Calu3 (cell line): ENCODE results near the gene NUDT19. TPM values are rescaled to one million over a fixed set of nuclear protein-coding genes. Genes with fewer than 3 reads are reported as not detected.

Experiments used
- BruUV-seq: library from RNA; stranded (reverse); fragments of 400-500 nt; replicated peaks from 2 replicates; lab custom pipeline; 2021; lab: Mats Ljungman, UMichigan
- CTCF ChIA-PET: fragments of 300-600 bp; sonication (Branson Sonifier 250); formaldehyde crosslinking; loops from one replicate; lab custom pipeline; 2022; ENCODE audit warnings: antibody characterized with exemption; lab: Charles Lee
- DNase-seq: peaks from one replicate; pipeline ENCODE4 v3.0.0; 2022
- H3K27ac Mint-ChIP-seq: one replicate; pipeline ENCODE4 v1.8.0; 2022; ENCODE audit warnings: mixed read lengths; ENCODE audit not compliant: unreplicated experiment
- H3K27me3 Mint-ChIP-seq: one replicate; pipeline ENCODE4 v1.8.0; 2022; ENCODE audit warnings: mixed read lengths; ENCODE audit not compliant: unreplicated experiment
- H3K36me3 Mint-ChIP-seq: one replicate; pipeline ENCODE4 v1.8.0; 2022; ENCODE audit warnings: mild to moderate bottlenecking, moderate library complexity, mixed read lengths; ENCODE audit not compliant: insufficient read depth, unreplicated experiment
- H3K4me1 Mint-ChIP-seq: one replicate; pipeline ENCODE4 v1.8.0; 2022; ENCODE audit warnings: mild to moderate bottlenecking, low read depth, mixed read lengths; ENCODE audit not compliant: unreplicated experiment
- H3K4me3 Mint-ChIP-seq: one replicate; pipeline ENCODE4 v1.8.0; 2022; ENCODE audit warnings: mild to moderate bottlenecking, low read depth, moderate library complexity, mixed read lengths; ENCODE audit not compliant: unreplicated experiment
- H3K9me3 Mint-ChIP-seq: one replicate; pipeline ENCODE4 v1.8.0; 2022; ENCODE audit warnings: low read depth, mixed read lengths; ENCODE audit not compliant: unreplicated experiment
- CTCF ChIP-seq: fragments of 200-600 bp; IDR thresholded peaks from one replicate; pipeline ENCODE4 v1.8.0; 2022; ENCODE audit warnings: antibody characterized with exemption; ENCODE audit not compliant: unreplicated experiment
- intact Hi-C: fragments of 100-400 bp; cut with micrococcal nuclease; formaldehyde crosslinking; loops from one replicate; pipeline ENCODE4 v1.10.0; 2022; ENCODE audit not compliant: unreplicated experiment
- total RNA-seq: library from RNA; stranded (reverse); gene quantifications from 2 replicates; pipeline ENCODE4 v1.2.3, GENCODE V29; 2022

Gene NUDT19
- total RNA-seq, 1 experiment from 2014 or later, result 21.1 TPM

- no TSS peak for BruUV-seq
- no peaks in the 10 kb centered on the region for H3K4me1 Mint-ChIP-seq
Observed at GRCh38 chr19:32751066-32751465, 59.4 kb downstream of the NUDT19 start.

GRCh38 chr19:32757189-32757588, 65.6 kb downstream of the NUDT19 start:
- BruUV-seq, result no TSS peak
- CTCF ChIA-PET, result no interaction called here
- peaks cover 36% of the 10 kb centered on the region for H3K27me3 Mint-ChIP-seq
- peaks cover 2% of the 10 kb centered on the region for H3K9me3 Mint-ChIP-seq
- H3K4me1 Mint-ChIP-seq, result no peaks in the 10 kb centered on the region
- no peaks in the 10 kb centered on the region for H3K36me3 Mint-ChIP-seq
- no peak for TF ChIP-seq CTCF
- no peak for DNase-seq
- H3K27ac Mint-ChIP-seq, result no peak overlapping the region
- intact Hi-C loops, result no loop called here
- no peak overlapping the region for H3K4me3 Mint-ChIP-seq

More at GRCh38 chr19:32751066-32751465, 59.4 kb downstream of the NUDT19 start:
- TF ChIP-seq CTCF, result no peak
- intact Hi-C loops, result no loop called here
- CTCF ChIA-PET, result no interaction called here
- no peak overlapping the region for H3K4me3 Mint-ChIP-seq
- no peak overlapping the region for H3K27ac Mint-ChIP-seq
- H3K36me3 Mint-ChIP-seq, result no peaks in the 10 kb centered on the region
- peaks cover 42% of the 10 kb centered on the region for H3K27me3 Mint-ChIP-seq
- H3K9me3 Mint-ChIP-seq, result no peaks in the 10 kb centered on the region
- no peak for DNase-seq

Other genes starting within 250 kb of the NUDT19 start
- gene PDCD5, start 110.6 kb upstream of the NUDT19 start, total RNA-seq, result 154 TPM in 2 replicates
- 40.8 and 41.2 TPM in 2 replicates for gene ANKRD27, start 16.6 kb upstream of the NUDT19 start, total RNA-seq
- gene RGS9BP, start 16.0 kb upstream of the NUDT19 start, total RNA-seq, result 0.28 and 0.71 TPM in 2 replicates
- 0.17 and 0.33 TPM in 2 replicates for gene TDRD12, start 27.9 kb downstream of the NUDT19 start, total RNA-seq
- 0.64 and 1.3 TPM in 2 replicates for gene SLC7A9, start 177.9 kb downstream of the NUDT19 start, total RNA-seq